ENCODE measurements around the gene TGM6.
"Not testable (repeated sequence)": the region's sequence is repeated elsewhere in the genome, so short reads cannot be mapped to it uniquely, and the experiment has no call there.

The TGM6 gene

GRCh38 chr20:2400290-2400689 is 19.6 kb downstream of the TGM6 start:
- no peak for DNase-seq

GRCh38 chr20:2401527-2401926 is 20.8 kb downstream of the TGM6 start:
- no peak for DNase-seq

GRCh38 chr20:2402271-2402980 is 21.7 kb downstream of the TGM6 start:
- no peak for DNase-seq

- DNase-seq: no peak
Measured at GRCh38 chr20:2403291-2404052, 22.8 kb downstream of the TGM6 start.

GRCh38 chr20:2405693-2406065 is 25.0 kb downstream of the TGM6 start:
- no peak for DNase-seq

GRCh38 chr20:2407355-2407754 is 26.7 kb downstream of the TGM6 start:
- DNase-seq: not testable (repeated sequence)

- no peak for DNase-seq
Measured at GRCh38 chr20:2408111-2408510, 27.4 kb downstream of the TGM6 start.

GRCh38 chr20:2416541-2417212 is 36.0 kb downstream of the TGM6 start:
- no peak for DNase-seq

- no peak for DNase-seq
Measured at GRCh38 chr20:2417213-2417541, 36.5 kb downstream of the TGM6 start.

GRCh38 chr20:2418388-2418787 is 37.7 kb downstream of the TGM6 start:
- no peak for DNase-seq

- no peak for DNase-seq
Measured at GRCh38 chr20:2420510-2420909, 39.8 kb downstream of the TGM6 start.

GRCh38 chr20:2421247-2421646 is 40.5 kb downstream of the TGM6 start:
- DNase-seq: no peak

- no peak for DNase-seq
Measured at GRCh38 chr20:2429051-2429450, 48.4 kb downstream of the TGM6 start.

GRCh38 chr20:2430538-2430937 is 49.8 kb downstream of the TGM6 start:
- DNase-seq: no peak

GRCh38 chr20:2431185-2431584 is 50.5 kb downstream of the TGM6 start:
- DNase-seq: no peak

GRCh38 chr20:2446845-2447244 is 66.1 kb downstream of the TGM6 start:
- DNase-seq: no peak

- DNase-seq: no peak
Measured at GRCh38 chr20:2449386-2449785, 68.7 kb downstream of the TGM6 start.

GRCh38 chr20:2451422-2451821 is 70.7 kb downstream of the TGM6 start:
- no peak for DNase-seq

GRCh38 chr20:2451939-2452732 is 71.4 kb downstream of the TGM6 start:
- peak; percentile 73 for DNase-seq

GRCh38 chr20:2453792-2454191 is 73.1 kb downstream of the TGM6 start:
- DNase-seq: no peak

- DNase-seq: no peak
Measured at GRCh38 chr20:2455771-2456497, 75.2 kb downstream of the TGM6 start.

- no peak for DNase-seq
Measured at GRCh38 chr20:2458919-2459499, 78.3 kb downstream of the TGM6 start.
